SK-N-SH treated with all-trans-retinoic acid at 6 μM for 48 hours (cell line): Measurements from ENCODE around the gene CDC42BPB.

Experiments used
- ATAC-seq: fragments of 200-7000 bp; cut with Tn5 transposase; 3 replicates; pipeline ENCODE4 v1.9.1; 2020; ENCODE audit warnings: mild to moderate bottlenecking, moderate library complexity
- ARNTL ChIP-seq: fragments of 450-650 bp; formaldehyde crosslinking; IDR thresholded peaks from 2 replicates; pipeline ENCODE4 v1.5.0; 2020; ENCODE audit warnings: low read depth, mild to moderate bottlenecking, moderate library complexity, borderline replicate concordance
- BACH2 ChIP-seq: fragments of 250-450 bp; sonication (Bioruptor Pico); IDR thresholded peaks from 2 replicates; pipeline ENCODE4 v1.9.0; 2021; ENCODE audit warnings: mild to moderate bottlenecking, borderline replicate concordance
- CSDC2 ChIP-seq: fragments of 250-450 bp; sonication (Bioruptor Pico); IDR thresholded peaks from 2 replicates; pipeline ENCODE4 v1.5.0; 2020; ENCODE audit warnings: mild to moderate bottlenecking, moderate library complexity
- ESRRG ChIP-seq: fragments of 250-450 bp; sonication (Bioruptor Pico); IDR thresholded peaks from 2 replicates; pipeline ENCODE4 v1.6.1; 2021; ENCODE audit warnings: mild to moderate bottlenecking
- GLIS3 ChIP-seq: fragments of 250-450 bp; sonication (Bioruptor Pico); IDR thresholded peaks from 2 replicates; pipeline ENCODE4 v1.5.0; 2020; ENCODE audit warnings: mild to moderate bottlenecking, moderate library complexity
- ISL1 ChIP-seq: fragments of 250-450 bp; sonication (Bioruptor Pico); IDR thresholded peaks from 2 replicates; pipeline ENCODE4 v2.1.2; 2022; ENCODE audit warnings: mild to moderate bottlenecking, moderate library complexity
- RARB ChIP-seq: fragments of 250-450 bp; sonication (Bioruptor Pico); IDR thresholded peaks from 2 replicates; pipeline ENCODE4 v1.8.0; 2021; ENCODE audit warnings: mild to moderate bottlenecking, moderate library complexity
- SNAI2 ChIP-seq: fragments of 250-450 bp; sonication (Bioruptor Pico); IDR thresholded peaks from 2 replicates; pipeline ENCODE4 v1.5.0; 2020; ENCODE audit warnings: mild to moderate bottlenecking, moderate library complexity
- TCF4 ChIP-seq: fragments of 250-450 bp; sonication (Bioruptor Pico); IDR thresholded peaks from 2 replicates; pipeline ENCODE4 v1.8.0; 2021; ENCODE audit warnings: mild to moderate bottlenecking, moderate library complexity, borderline replicate concordance
- TOX ChIP-seq: fragments of 250-450 bp; sonication (Bioruptor Pico); IDR thresholded peaks from 2 replicates; pipeline ENCODE4 v1.8.0; 2021; ENCODE audit warnings: mild to moderate bottlenecking, moderate library complexity, borderline replicate concordance
- TSHZ2 ChIP-seq: fragments of 250-450 bp; sonication (Bioruptor Pico); IDR thresholded peaks from 2 replicates; pipeline ENCODE4 v1.5.0; 2020; ENCODE audit warnings: mild to moderate bottlenecking, moderate library complexity
- ZC3H10 ChIP-seq: fragments of 250-450 bp; sonication (Bioruptor Pico); IDR thresholded peaks from 2 replicates; pipeline ENCODE4 v1.5.1; 2021; ENCODE audit warnings: mild to moderate bottlenecking, moderate library complexity
- ZFP3 ChIP-seq: fragments of 250-450 bp; sonication (Bioruptor Pico); IDR thresholded peaks from 2 replicates; pipeline ENCODE4 v1.5.0; 2020; ENCODE audit warnings: mild to moderate bottlenecking, moderate library complexity
- ZFP30 ChIP-seq: fragments of 450-650 bp; formaldehyde crosslinking; IDR thresholded peaks from 2 replicates; pipeline ENCODE4 v1.5.0; 2022; ENCODE audit warnings: mild to moderate bottlenecking, moderate library complexity
- ZNF70 ChIP-seq: fragments of 450-650 bp; formaldehyde crosslinking; IDR thresholded peaks from 2 replicates; pipeline ENCODE4 v1.5.0; 2020; ENCODE audit warnings: mild to moderate bottlenecking, moderate library complexity
- TF ChIP-seq, protein P1 (sequence below): fragments of 250-450 bp; sonication (Bioruptor Pico); IDR thresholded peaks from 2 replicates; pipeline ENCODE4 v1.5.1; 2020; ENCODE audit warnings: low read depth, mild to moderate bottlenecking, moderate library complexity
- TF ChIP-seq, protein P2 (sequence below): fragments of 250-450 bp; sonication (Bioruptor Pico); IDR thresholded peaks from 2 replicates; pipeline ENCODE4 v1.8.0; 2020; ENCODE audit warnings: mild to moderate bottlenecking, moderate library complexity, borderline replicate concordance
- TF ChIP-seq, protein P3 (sequence below): fragments of 250-450 bp; sonication (Bioruptor Pico); IDR thresholded peaks from 2 replicates; pipeline ENCODE4 v1.8.0; 2021; ENCODE audit warnings: low read depth, mild to moderate bottlenecking, moderate library complexity, borderline replicate concordance

Gene CDC42BPB

DNA sequence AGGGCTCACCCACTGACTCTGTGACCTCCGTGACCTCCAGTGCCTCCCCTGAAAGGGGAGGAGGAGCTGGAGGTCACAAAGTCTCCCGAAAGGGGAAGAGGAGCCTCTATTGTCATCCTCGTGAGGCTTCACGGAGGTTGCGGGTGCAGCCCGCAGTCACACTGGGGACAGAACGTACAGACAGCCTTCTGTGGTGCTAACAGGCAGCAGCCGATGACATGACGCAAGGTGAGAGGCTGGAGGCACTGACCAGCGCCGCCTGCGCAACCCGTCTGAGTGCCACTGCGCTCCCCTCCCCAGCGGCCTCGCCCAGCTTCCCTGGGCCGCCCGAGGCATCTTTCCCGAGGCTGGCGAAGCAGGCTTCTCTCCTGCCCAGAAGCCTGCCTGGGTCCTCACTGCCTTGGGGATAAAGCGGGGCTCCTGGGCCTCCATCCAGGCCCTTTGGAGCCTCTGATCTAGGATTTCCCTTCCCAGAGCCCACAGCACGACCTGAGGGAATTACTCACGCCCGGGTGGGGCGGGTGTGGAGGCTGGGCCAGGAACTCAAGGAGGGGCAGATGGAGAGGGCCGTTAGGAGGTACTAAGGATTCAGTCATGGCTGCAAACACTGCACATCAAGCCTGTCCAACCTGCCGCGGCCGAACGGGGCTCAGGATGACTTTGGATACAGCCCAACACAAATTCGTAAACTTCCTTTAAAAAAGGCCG, 14.3 kb upstream of the CDC42BPB start:
- TF ChIP-seq, protein P1, sequence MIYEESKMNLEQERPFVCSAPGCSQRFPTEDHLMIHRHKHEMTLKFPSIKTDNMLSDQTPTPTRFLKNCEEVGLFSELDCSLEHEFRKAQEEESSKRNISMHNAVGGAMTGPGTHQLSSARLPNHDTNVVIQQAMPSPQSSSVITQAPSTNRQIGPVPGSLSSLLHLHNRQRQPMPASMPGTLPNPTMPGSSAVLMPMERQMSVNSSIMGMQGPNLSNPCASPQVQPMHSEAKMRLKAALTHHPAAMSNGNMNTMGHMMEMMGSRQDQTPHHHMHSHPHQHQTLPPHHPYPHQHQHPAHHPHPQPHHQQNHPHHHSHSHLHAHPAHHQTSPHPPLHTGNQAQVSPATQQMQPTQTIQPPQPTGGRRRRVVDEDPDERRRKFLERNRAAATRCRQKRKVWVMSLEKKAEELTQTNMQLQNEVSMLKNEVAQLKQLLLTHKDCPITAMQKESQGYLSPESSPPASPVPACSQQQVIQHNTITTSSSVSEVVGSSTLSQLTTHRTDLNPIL (CRISPR knock-in tag): no peak
- TF ChIP-seq, protein P2, sequence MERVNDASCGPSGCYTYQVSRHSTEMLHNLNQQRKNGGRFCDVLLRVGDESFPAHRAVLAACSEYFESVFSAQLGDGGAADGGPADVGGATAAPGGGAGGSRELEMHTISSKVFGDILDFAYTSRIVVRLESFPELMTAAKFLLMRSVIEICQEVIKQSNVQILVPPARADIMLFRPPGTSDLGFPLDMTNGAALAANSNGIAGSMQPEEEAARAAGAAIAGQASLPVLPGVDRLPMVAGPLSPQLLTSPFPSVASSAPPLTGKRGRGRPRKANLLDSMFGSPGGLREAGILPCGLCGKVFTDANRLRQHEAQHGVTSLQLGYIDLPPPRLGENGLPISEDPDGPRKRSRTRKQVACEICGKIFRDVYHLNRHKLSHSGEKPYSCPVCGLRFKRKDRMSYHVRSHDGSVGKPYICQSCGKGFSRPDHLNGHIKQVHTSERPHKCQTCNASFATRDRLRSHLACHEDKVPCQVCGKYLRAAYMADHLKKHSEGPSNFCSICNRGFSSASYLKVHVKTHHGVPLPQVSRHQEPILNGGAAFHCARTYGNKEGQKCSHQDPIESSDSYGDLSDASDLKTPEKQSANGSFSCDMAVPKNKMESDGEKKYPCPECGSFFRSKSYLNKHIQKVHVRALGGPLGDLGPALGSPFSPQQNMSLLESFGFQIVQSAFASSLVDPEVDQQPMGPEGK: no peak
- TF ChIP-seq ESRRG: no peak
- no peak for ATAC-seq

- TF ChIP-seq, protein P3, sequence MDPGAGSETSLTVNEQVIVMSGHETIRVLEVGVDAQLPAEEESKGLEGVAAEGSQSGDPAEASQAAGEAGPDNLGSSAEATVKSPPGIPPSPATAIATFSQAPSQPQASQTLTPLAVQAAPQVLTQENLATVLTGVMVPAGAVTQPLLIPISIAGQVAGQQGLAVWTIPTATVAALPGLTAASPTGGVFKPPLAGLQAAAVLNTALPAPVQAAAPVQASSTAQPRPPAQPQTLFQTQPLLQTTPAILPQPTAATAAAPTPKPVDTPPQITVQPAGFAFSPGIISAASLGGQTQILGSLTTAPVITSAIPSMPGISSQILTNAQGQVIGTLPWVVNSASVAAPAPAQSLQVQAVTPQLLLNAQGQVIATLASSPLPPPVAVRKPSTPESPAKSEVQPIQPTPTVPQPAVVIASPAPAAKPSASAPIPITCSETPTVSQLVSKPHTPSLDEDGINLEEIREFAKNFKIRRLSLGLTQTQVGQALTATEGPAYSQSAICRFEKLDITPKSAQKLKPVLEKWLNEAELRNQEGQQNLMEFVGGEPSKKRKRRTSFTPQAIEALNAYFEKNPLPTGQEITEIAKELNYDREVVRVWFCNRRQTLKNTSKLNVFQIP (CRISPR knock-in tag): no peak
- TF ChIP-seq ZFP30 (CRISPR knock-in tag) (no peak), ARNTL (no peak), SNAI2 (CRISPR knock-in tag) (no peak), ISL1 (no peak), TCF4 (CRISPR knock-in tag) (no peak), ZNF70 (CRISPR knock-in tag) (no peak), GLIS3 (CRISPR knock-in tag) (no peak), BACH2 (CRISPR knock-in tag) (no peak), TSHZ2 (no peak), ZC3H10 (CRISPR knock-in tag) (no peak), CSDC2 (CRISPR knock-in tag) (no peak), RARB (CRISPR knock-in tag) (no peak), ZFP3 (CRISPR knock-in tag) (no peak), TOX (CRISPR knock-in tag) (no peak), ESRRG (no peak)
- TF ChIP-seq, protein P2: no peak
- TF ChIP-seq, protein P1 (CRISPR knock-in tag): no peak
- no peak for ATAC-seq
Measured at GRCh38 chr14:103070971-103071542, 13.7 kb upstream of the CDC42BPB start.
